WTC11 (cell line): ENCODE results near the gene CEP170B. TPM values are rescaled to one million over a fixed set of nuclear protein-coding genes. Genes with fewer than 3 reads are reported as not detected.

Experiments used
- ATAC-seq: fragments of 200-7000 bp; cut with Tn5 transposase; 2 replicates; pipeline ENCODE4 v1.10.0; 2021; ENCODE audit warnings: mild to moderate bottlenecking, moderate library complexity
- Bru-seq: library from RNA; stranded (reverse); fragments of 400-500 nt; gene quantifications from one replicate; lab custom pipeline; 2021; lab: Mats Ljungman, UMichigan
- CTCF ChIA-PET: fragments of 300-600 bp; sonication (Branson Sonifier 250); formaldehyde crosslinking; loops from one replicate; lab custom pipeline; 2021; ENCODE audit warnings: antibody characterized with exemption; lab: Charles Lee
- POLR2A ChIA-PET: fragments of 350-600 bp; sonication (Branson Sonifier 250); formaldehyde crosslinking; loops from one replicate; lab custom pipeline; 2021; ENCODE audit warnings: antibody characterized with exemption; lab: Charles Lee
- DNase-seq: peaks from one replicate; pipeline ENCODE4 v3.0.0; 2021; ENCODE audit warnings: low spot score
- H3K27ac Mint-ChIP-seq: 2 replicates; pipeline ENCODE4 v1.8.0; 2021; ENCODE audit warnings: mixed read lengths
- H3K27me3 Mint-ChIP-seq: 2 replicates; pipeline ENCODE4 v1.8.0; 2021; ENCODE audit warnings: low read depth, mild to moderate bottlenecking, moderate library complexity, mixed read lengths
- H3K36me3 Mint-ChIP-seq: 2 replicates; pipeline ENCODE4 v1.8.0; 2021; ENCODE audit warnings: mixed read lengths
- H3K4me1 Mint-ChIP-seq: 2 replicates; pipeline ENCODE4 v1.8.0; 2022; ENCODE audit warnings: mixed read lengths
- H3K4me3 Mint-ChIP-seq: 2 replicates; pipeline ENCODE4 v1.8.0; 2021; ENCODE audit warnings: mild to moderate bottlenecking, moderate library complexity, mixed read lengths
- H3K9me3 Mint-ChIP-seq: 2 replicates; pipeline ENCODE4 v1.8.0; 2021; ENCODE audit warnings: mixed read lengths
- ATF3 ChIP-seq: sonication (generic); formaldehyde crosslinking; conservative IDR thresholded peaks from 2 replicates; pipeline ENCODE4 v1.8.1; 2022; ENCODE audit warnings: mild to moderate bottlenecking, missing genetic modification reagents
- CDX4 ChIP-seq: fragments of 250-450 bp; sonication (Bioruptor Pico); IDR thresholded peaks from 2 replicates; pipeline ENCODE4 v1.9.0; 2021; ENCODE audit warnings: moderate library complexity, mild to moderate bottlenecking, inconsistent platforms, borderline replicate concordance
- E2F1 ChIP-seq: sonication (generic); formaldehyde crosslinking; IDR thresholded peaks from 2 replicates; pipeline ENCODE4 v1.8.0; 2022; ENCODE audit warnings: mild to moderate bottlenecking, missing genetic modification reagents
- E2F5 ChIP-seq: sonication (generic); formaldehyde crosslinking; IDR thresholded peaks from 2 replicates; pipeline ENCODE4 v1.8.1; 2022; ENCODE audit warnings: mild to moderate bottlenecking, moderate library complexity, missing genetic modification reagents
- ETV6 ChIP-seq: sonication (generic); formaldehyde crosslinking; IDR thresholded peaks from 2 replicates; pipeline ENCODE4 v1.8.1; 2022; ENCODE audit warnings: mild to moderate bottlenecking, missing genetic modification reagents
- MAX ChIP-seq: sonication (generic); formaldehyde crosslinking; IDR thresholded peaks from 2 replicates; pipeline ENCODE4 v1.8.0; 2022; ENCODE audit warnings: mild to moderate bottlenecking, missing genetic modification reagents
- NR3C1 ChIP-seq: sonication (generic); formaldehyde crosslinking; conservative IDR thresholded peaks from 2 replicates; pipeline ENCODE4 v1.8.1; 2023; ENCODE audit warnings: low read depth, mild to moderate bottlenecking, missing genetic modification reagents
- STAT6 ChIP-seq: sonication (generic); formaldehyde crosslinking; conservative IDR thresholded peaks from 2 replicates; pipeline ENCODE4 v1.8.1; 2023; ENCODE audit warnings: mild to moderate bottlenecking, low read depth, missing genetic modification reagents, moderate library complexity
- TP53 ChIP-seq: sonication (generic); formaldehyde crosslinking; IDR thresholded peaks from 2 replicates; pipeline ENCODE4 v1.8.1; 2023; ENCODE audit warnings: mild to moderate bottlenecking, missing genetic modification reagents
- ZBTB43 ChIP-seq: sonication (generic); formaldehyde crosslinking; IDR thresholded peaks from 2 replicates; pipeline ENCODE4 v1.8.1; 2023; ENCODE audit warnings: mild to moderate bottlenecking, missing genetic modification reagents
- ZNF219 ChIP-seq: sonication (generic); formaldehyde crosslinking; IDR thresholded peaks from 2 replicates; pipeline ENCODE4 v1.8.0; 2023; ENCODE audit warnings: missing genetic modification reagents, mild to moderate bottlenecking, borderline replicate concordance
- ZNF232 ChIP-seq: sonication (generic); formaldehyde crosslinking; IDR thresholded peaks from 2 replicates; pipeline ENCODE4 v1.8.0; 2022; ENCODE audit warnings: mild to moderate bottlenecking, missing genetic modification reagents
- ZNF317 ChIP-seq: sonication (generic); formaldehyde crosslinking; IDR thresholded peaks from 2 replicates; pipeline ENCODE4 v1.8.1; 2023; ENCODE audit warnings: low read depth, mild to moderate bottlenecking, moderate library complexity, missing genetic modification reagents, borderline replicate concordance
- ZNF423 ChIP-seq: fragments of 250-450 bp; sonication (Bioruptor Pico); IDR thresholded peaks from 2 replicates; pipeline ENCODE4 v2.1.2; 2022; ENCODE audit warnings: mild to moderate bottlenecking, moderate library complexity
- ZNF671 ChIP-seq: fragments of 250-450 bp; sonication (Bioruptor Pico); IDR thresholded peaks from 2 replicates; pipeline ENCODE4 v1.8.0; 2021; ENCODE audit warnings: mild to moderate bottlenecking
- long read RNA-seq, 3 experiments: library from RNA in 1 of 3; library from capped mRNA in 1 of 3; library from polyadenylated mRNA in 1 of 3; unstranded in 2 of 3; stranded (forward) in 1 of 3; transcript quantifications; one replicate each; pipeline ENCODE4 v2.0.0, GENCODE V29; 2021
- total RNA-seq: library from RNA; stranded (reverse); gene quantifications from 3 replicates; pipeline ENCODE4 v1.2.3, GENCODE V29; 2021
- TF ChIP-seq, protein P1 (sequence below): fragments of 200-600 bp; IDR thresholded peaks from 2 replicates; pipeline ENCODE4 v1.8.0; 2022; ENCODE audit warnings: antibody characterized with exemption
- TF ChIP-seq, protein P2 (sequence below): sonication (generic); formaldehyde crosslinking; IDR thresholded peaks from 2 replicates; pipeline ENCODE4 v1.8.0; 2023; ENCODE audit warnings: missing genetic modification reagents
- TF ChIP-seq, protein P3 (sequence below): fragments of 250-450 bp; sonication (Bioruptor Pico); IDR thresholded peaks from 2 replicates; pipeline ENCODE4 v1.9.0; 2021; ENCODE audit warnings: mild to moderate bottlenecking, borderline replicate concordance

CEP170B gene
- total RNA-seq (33.6 to 47.0 TPM (median 33.8 TPM) in 3 replicates), Bru-seq, nascent RNA (percentile 44 among the genes with signal in this experiment)
- long read RNA-seq, experiment 1, full-length matches to known transcripts: 5 of 72 reads
- long read RNA-seq, experiment 1, partial matches to known transcripts: 45 of 72 reads
- long read RNA-seq, experiment 1, other reads (novel, unspliced or antisense): 22 of 72 reads
- long read RNA-seq, experiment 2, partial matches to known transcripts: 38 of 44 reads
- long read RNA-seq, experiment 2, other reads (novel, unspliced or antisense): 5 of 44 reads
- long read RNA-seq, experiment 3: 0 reads

DNA sequence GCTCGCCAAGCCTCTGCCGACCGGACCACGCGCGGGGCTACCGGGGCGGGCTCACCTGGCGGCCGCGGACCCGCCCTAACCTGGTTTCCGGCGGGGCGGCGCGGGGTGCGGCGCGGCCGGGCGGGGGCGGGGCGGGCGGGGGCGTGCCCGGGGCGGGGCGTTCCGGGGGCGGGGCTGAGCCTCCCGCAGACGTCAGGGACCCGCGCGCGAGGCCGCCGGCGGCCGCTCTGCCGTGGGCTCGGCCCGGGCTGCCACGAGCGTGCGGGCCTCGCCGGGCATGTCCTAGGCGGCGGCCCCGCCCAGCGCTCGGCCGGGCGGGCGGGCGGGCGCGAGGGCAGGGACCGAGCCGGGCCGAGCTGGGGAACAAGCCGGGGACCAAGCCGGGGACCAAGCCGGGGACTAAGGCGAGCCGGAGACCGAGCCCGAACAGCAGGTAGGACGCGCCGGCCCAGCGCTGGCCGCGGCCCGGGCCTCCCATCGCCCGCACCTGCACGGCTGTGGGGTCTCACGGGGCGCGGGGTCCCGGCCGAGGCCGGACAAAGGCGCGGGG lies at the start of gene CEP170B:
TSS of gene CEP170B (plus strand) at position 188 of the 550 bp plus-strand sequence. CDS start 3,183 bp downstream, outside the sequence.
- H3K27ac Mint-ChIP-seq: peak within 1 kb of the TSS; percentile 90; the same call in 1 of the 2 replicates
- peaks cover 18% of the 10 kb centered on the region for H3K4me1 Mint-ChIP-seq
- no peaks in the 10 kb centered on the region for H3K9me3 Mint-ChIP-seq
- DNase-seq (peak; percentile 39), ATAC-seq (peak; percentile 29)
- no peak for TF ChIP-seq TP53 (CRISPR knock-in tag)
- TF ChIP-seq E2F1: no peak
- TF ChIP-seq ZNF232 (CRISPR knock-in tag): no peak
- no peak for TF ChIP-seq NR3C1 (CRISPR knock-in tag)
- TF ChIP-seq, protein P1, sequence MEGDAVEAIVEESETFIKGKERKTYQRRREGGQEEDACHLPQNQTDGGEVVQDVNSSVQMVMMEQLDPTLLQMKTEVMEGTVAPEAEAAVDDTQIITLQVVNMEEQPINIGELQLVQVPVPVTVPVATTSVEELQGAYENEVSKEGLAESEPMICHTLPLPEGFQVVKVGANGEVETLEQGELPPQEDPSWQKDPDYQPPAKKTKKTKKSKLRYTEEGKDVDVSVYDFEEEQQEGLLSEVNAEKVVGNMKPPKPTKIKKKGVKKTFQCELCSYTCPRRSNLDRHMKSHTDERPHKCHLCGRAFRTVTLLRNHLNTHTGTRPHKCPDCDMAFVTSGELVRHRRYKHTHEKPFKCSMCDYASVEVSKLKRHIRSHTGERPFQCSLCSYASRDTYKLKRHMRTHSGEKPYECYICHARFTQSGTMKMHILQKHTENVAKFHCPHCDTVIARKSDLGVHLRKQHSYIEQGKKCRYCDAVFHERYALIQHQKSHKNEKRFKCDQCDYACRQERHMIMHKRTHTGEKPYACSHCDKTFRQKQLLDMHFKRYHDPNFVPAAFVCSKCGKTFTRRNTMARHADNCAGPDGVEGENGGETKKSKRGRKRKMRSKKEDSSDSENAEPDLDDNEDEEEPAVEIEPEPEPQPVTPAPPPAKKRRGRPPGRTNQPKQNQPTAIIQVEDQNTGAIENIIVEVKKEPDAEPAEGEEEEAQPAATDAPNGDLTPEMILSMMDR: no peak
- TF ChIP-seq ZNF317 (CRISPR knock-in tag): no peak
- TF ChIP-seq, protein P2, sequence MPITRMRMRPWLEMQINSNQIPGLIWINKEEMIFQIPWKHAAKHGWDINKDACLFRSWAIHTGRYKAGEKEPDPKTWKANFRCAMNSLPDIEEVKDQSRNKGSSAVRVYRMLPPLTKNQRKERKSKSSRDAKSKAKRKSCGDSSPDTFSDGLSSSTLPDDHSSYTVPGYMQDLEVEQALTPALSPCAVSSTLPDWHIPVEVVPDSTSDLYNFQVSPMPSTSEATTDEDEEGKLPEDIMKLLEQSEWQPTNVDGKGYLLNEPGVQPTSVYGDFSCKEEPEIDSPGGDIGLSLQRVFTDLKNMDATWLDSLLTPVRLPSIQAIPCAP (CRISPR knock-in tag): no peak
- TF ChIP-seq, protein P3, sequence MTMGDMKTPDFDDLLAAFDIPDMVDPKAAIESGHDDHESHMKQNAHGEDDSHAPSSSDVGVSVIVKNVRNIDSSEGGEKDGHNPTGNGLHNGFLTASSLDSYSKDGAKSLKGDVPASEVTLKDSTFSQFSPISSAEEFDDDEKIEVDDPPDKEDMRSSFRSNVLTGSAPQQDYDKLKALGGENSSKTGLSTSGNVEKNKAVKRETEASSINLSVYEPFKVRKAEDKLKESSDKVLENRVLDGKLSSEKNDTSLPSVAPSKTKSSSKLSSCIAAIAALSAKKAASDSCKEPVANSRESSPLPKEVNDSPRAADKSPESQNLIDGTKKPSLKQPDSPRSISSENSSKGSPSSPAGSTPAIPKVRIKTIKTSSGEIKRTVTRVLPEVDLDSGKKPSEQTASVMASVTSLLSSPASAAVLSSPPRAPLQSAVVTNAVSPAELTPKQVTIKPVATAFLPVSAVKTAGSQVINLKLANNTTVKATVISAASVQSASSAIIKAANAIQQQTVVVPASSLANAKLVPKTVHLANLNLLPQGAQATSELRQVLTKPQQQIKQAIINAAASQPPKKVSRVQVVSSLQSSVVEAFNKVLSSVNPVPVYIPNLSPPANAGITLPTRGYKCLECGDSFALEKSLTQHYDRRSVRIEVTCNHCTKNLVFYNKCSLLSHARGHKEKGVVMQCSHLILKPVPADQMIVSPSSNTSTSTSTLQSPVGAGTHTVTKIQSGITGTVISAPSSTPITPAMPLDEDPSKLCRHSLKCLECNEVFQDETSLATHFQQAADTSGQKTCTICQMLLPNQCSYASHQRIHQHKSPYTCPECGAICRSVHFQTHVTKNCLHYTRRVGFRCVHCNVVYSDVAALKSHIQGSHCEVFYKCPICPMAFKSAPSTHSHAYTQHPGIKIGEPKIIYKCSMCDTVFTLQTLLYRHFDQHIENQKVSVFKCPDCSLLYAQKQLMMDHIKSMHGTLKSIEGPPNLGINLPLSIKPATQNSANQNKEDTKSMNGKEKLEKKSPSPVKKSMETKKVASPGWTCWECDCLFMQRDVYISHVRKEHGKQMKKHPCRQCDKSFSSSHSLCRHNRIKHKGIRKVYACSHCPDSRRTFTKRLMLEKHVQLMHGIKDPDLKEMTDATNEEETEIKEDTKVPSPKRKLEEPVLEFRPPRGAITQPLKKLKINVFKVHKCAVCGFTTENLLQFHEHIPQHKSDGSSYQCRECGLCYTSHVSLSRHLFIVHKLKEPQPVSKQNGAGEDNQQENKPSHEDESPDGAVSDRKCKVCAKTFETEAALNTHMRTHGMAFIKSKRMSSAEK (CRISPR knock-in tag): no peak
- no peak for TF ChIP-seq STAT6 (CRISPR knock-in tag)
- TF ChIP-seq CDX4 (CRISPR knock-in tag): no peak
- no peak; the same call in 1 of the 2 replicates for TF ChIP-seq MAX
- no peak for TF ChIP-seq ZNF671 (CRISPR knock-in tag)
- TF ChIP-seq ATF3 (CRISPR knock-in tag): no peak
- TF ChIP-seq ZBTB43 (CRISPR knock-in tag): no peak
- no peak for TF ChIP-seq E2F5
- TF ChIP-seq ETV6 (CRISPR knock-in tag): no peak
- no peak for TF ChIP-seq ZNF423 (CRISPR knock-in tag)
- no peak for TF ChIP-seq ZNF219
- H3K36me3 Mint-ChIP-seq: peaks cover 3% of the 10 kb centered on the region; the same call in 1 of the 2 replicates
- H3K27me3 Mint-ChIP-seq: no peaks in the 10 kb centered on the region
- ChIA-PET POLR2A (interaction anchor here (1.0 to 1.2 kb wide), 2 partner anchors 21 to 97 kb away, joined by 3 to 5 read pairs; no protein-coding TSS in a partner anchor), CTCF (interaction anchor here (1.1 to 2.9 kb wide), 4 partner anchors 18 to 96 kb away, joined by 4 to 43 read pairs (median 9); partner anchors contain the start of gene ZBTB42)
- peak within 1 kb of the TSS; percentile 90 for H3K4me3 Mint-ChIP-seq
